GM18526 (cell line): ENCODE data around the gene APOBEC4.

Experiments
- POLR2A ChIP-seq: IDR thresholded peaks from 3 replicates; pipeline ENCODE4 v1.6.1; 2011; ENCODE audit not compliant: insufficient read length; ENCODE audit errors: extremely low read depth

Gene APOBEC4

GRCh38 chr1:183652547-183653461, at the start of gene APOBEC4:
APOBEC4 (minus strand) TSS chr1:183653316; CDS start chr1:183648781, 4,535 bp downstream.
- TF ChIP-seq POLR2A: no peak

- TF ChIP-seq POLR2A: no peak
These were observed 49.7 kb upstream of the APOBEC4 start for GRCh38 chr1:183702813-183703198.

GRCh38 chr1:183702087-183702812, 49.1 kb upstream of the APOBEC4 start:
- no peak for TF ChIP-seq POLR2A

- TF ChIP-seq POLR2A: no peak
These were observed 46.6 kb upstream of the APOBEC4 start for GRCh38 chr1:183699616-183700160.

- no peak for TF ChIP-seq POLR2A
These were observed 44.9 kb upstream of the APOBEC4 start for GRCh38 chr1:183697814-183698590.

- TF ChIP-seq POLR2A: no peak
These were observed 43.9 kb upstream of the APOBEC4 start for GRCh38 chr1:183696981-183697380.

GRCh38 chr1:183694755-183695154, 41.6 kb upstream of the APOBEC4 start:
- TF ChIP-seq POLR2A: no peak

GRCh38 chr1:183694066-183694465, 41.0 kb upstream of the APOBEC4 start:
- no peak for TF ChIP-seq POLR2A

GRCh38 chr1:183693521-183693920, 40.4 kb upstream of the APOBEC4 start:
- TF ChIP-seq POLR2A: no peak

GRCh38 chr1:183689762-183690204, 36.7 kb upstream of the APOBEC4 start:
- no peak for TF ChIP-seq POLR2A

- TF ChIP-seq POLR2A: no peak
These were observed 35.4 kb upstream of the APOBEC4 start for GRCh38 chr1:183688341-183689060.

GRCh38 chr1:183687546-183688304, 34.6 kb upstream of the APOBEC4 start:
- TF ChIP-seq POLR2A: no peak

- no peak for TF ChIP-seq POLR2A
These were observed 33.1 kb upstream of the APOBEC4 start for GRCh38 chr1:183686229-183686628.
